HepG2 (cell line): ENCODE measurements around the gene P2RY11.

ENCODE experiments used
- EZH2 ChIP-seq: conservative IDR thresholded peaks from 2 replicates; pipeline ENCODE4 v1.6.1; 2012; ENCODE audit warnings: mild to moderate bottlenecking, low read depth, low read length, moderate library complexity
- HNRNPUL1 ChIP-seq: fragments of 200-400 bp; formaldehyde crosslinking; IDR thresholded peaks from 2 replicates; pipeline ENCODE4 v1.6.1; 2017; ENCODE audit warnings: low read depth, mild to moderate bottlenecking, low read length, moderate library complexity
- NR2F2 ChIP-seq: IDR thresholded peaks from 2 replicates; pipeline ENCODE4 v1.6.1; 2012; ENCODE audit warnings: low read depth, inconsistent platforms, borderline replicate concordance
- POLR2A ChIP-seq, 2 experiments: IDR thresholded peaks; 2 replicates each; pipeline ENCODE4 v1.6.1; 2011; ENCODE audit warnings: low read depth in 2 of 2, low read length in 2 of 2, mild to moderate bottlenecking in 1 of 2, moderate library complexity in 1 of 2; ENCODE audit not compliant: insufficient read depth in 1 of 2
- ZNF703 ChIP-seq: sonication (generic); formaldehyde crosslinking; IDR thresholded peaks from 2 replicates; pipeline ENCODE4 v1.5.1; 2020; ENCODE audit warnings: missing genetic modification reagents, mild to moderate bottlenecking, moderate library complexity, borderline replicate concordance
- TF ChIP-seq, protein P1 (sequence below): sonication (generic); formaldehyde crosslinking; IDR thresholded peaks from 2 replicates; pipeline ENCODE4 v1.8.1; 2023; ENCODE audit warnings: missing genetic modification reagents, inconsistent platforms, borderline replicate concordance
- TF ChIP-seq, protein P2 (sequence below): sonication (generic); formaldehyde crosslinking; conservative IDR thresholded peaks from 2 replicates; pipeline ENCODE4 v1.4.0; 2020; ENCODE audit warnings: missing genetic modification reagents
- TF ChIP-seq, protein P3 (sequence below): sonication (generic); formaldehyde crosslinking; IDR thresholded peaks from 2 replicates; pipeline ENCODE4 v1.4.0; 2020; ENCODE audit warnings: missing genetic modification reagents
- TF ChIP-seq, protein P4 (sequence below): IDR thresholded peaks from 2 replicates; pipeline ENCODE4 v1.6.1; 2012; ENCODE audit warnings: inconsistent platforms

DNA sequence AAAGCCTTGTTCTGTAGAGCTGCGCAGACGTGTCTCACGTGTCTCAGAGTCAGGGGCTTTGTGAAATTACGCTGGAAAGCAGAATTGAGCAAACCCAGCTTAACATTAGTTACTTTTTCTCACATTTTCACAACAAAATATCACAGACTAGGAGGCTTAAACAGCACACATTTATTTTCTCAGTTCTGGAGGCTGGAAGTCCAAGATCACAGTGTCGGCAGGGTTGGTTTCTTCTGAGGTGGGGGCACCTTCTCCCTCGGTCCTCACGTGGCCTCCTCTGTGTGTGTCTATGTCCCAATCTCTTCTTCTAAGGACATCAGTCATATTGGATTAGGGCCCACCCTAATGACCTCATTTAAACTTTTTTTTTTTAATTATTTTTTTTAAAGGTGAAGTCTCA, 12.9 kb downstream of the P2RY11 start:
- TF ChIP-seq POLR2A (IDR thresholded peaks at IDR 0.05; ENCODE audit: insufficient read depth in 1 of 2, low read depth in 2 of 2, low read length in 2 of 2) (no peak), ZNF703 (no peak), NR2F2 (no peak), EZH2 (no peak), HNRNPUL1 (no peak)
- TF ChIP-seq, protein P1, sequence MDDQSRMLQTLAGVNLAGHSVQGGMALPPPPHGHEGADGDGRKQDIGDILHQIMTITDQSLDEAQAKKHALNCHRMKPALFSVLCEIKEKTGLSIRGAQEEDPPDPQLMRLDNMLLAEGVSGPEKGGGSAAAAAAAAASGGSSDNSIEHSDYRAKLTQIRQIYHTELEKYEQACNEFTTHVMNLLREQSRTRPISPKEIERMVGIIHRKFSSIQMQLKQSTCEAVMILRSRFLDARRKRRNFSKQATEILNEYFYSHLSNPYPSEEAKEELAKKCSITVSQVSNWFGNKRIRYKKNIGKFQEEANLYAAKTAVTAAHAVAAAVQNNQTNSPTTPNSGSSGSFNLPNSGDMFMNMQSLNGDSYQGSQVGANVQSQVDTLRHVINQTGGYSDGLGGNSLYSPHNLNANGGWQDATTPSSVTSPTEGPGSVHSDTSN: no peak
- TF ChIP-seq, protein P2, sequence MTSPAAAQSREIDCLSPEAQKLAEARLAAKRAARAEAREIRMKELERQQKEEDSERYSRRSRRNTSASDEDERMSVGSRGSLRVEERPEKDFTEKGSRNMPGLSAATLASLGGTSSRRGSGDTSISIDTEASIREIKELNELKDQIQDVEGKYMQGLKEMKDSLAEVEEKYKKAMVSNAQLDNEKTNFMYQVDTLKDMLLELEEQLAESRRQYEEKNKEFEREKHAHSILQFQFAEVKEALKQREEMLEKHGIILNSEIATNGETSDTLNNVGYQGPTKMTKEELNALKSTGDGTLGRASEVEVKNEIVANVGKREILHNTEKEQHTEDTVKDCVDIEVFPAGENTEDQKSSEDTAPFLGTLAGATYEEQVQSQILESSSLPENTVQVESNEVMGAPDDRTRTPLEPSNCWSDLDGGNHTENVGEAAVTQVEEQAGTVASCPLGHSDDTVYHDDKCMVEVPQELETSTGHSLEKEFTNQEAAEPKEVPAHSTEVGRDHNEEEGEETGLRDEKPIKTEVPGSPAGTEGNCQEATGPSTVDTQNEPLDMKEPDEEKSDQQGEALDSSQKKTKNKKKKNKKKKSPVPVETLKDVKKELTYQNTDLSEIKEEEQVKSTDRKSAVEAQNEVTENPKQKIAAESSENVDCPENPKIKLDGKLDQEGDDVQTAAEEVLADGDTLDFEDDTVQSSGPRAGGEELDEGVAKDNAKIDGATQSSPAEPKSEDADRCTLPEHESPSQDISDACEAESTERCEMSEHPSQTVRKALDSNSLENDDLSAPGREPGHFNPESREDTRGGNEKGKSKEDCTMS (CRISPR knock-in tag): no peak
- TF ChIP-seq, protein P3, sequence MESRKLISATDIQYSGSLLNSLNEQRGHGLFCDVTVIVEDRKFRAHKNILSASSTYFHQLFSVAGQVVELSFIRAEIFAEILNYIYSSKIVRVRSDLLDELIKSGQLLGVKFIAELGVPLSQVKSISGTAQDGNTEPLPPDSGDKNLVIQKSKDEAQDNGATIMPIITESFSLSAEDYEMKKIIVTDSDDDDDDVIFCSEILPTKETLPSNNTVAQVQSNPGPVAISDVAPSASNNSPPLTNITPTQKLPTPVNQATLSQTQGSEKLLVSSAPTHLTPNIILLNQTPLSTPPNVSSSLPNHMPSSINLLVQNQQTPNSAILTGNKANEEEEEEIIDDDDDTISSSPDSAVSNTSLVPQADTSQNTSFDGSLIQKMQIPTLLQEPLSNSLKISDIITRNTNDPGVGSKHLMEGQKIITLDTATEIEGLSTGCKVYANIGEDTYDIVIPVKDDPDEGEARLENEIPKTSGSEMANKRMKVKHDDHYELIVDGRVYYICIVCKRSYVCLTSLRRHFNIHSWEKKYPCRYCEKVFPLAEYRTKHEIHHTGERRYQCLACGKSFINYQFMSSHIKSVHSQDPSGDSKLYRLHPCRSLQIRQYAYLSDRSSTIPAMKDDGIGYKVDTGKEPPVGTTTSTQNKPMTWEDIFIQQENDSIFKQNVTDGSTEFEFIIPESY: no peak
- TF ChIP-seq, protein P4, sequence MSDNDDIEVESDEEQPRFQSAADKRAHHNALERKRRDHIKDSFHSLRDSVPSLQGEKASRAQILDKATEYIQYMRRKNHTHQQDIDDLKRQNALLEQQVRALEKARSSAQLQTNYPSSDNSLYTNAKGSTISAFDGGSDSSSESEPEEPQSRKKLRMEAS: no peak
